MM.1S (cell line): ENCODE data around the gene STIM1.

Experiments used
- CTCF ChIP-seq: fragments of 300-600 bp; sonication (generic); IDR thresholded peaks from 2 replicates; pipeline ENCODE4 v1.5.1; 2016; ENCODE audit warnings: antibody characterized with exemption, low read length, mixed read lengths
- EZH2 ChIP-seq: fragments of 300-600 bp; sonication (generic); optimal IDR thresholded peaks from 2 replicates; pipeline ENCODE3; 2017; ENCODE audit warnings: low read depth, mild to moderate bottlenecking, antibody characterized with exemption, low read length, mixed read lengths

DNA sequence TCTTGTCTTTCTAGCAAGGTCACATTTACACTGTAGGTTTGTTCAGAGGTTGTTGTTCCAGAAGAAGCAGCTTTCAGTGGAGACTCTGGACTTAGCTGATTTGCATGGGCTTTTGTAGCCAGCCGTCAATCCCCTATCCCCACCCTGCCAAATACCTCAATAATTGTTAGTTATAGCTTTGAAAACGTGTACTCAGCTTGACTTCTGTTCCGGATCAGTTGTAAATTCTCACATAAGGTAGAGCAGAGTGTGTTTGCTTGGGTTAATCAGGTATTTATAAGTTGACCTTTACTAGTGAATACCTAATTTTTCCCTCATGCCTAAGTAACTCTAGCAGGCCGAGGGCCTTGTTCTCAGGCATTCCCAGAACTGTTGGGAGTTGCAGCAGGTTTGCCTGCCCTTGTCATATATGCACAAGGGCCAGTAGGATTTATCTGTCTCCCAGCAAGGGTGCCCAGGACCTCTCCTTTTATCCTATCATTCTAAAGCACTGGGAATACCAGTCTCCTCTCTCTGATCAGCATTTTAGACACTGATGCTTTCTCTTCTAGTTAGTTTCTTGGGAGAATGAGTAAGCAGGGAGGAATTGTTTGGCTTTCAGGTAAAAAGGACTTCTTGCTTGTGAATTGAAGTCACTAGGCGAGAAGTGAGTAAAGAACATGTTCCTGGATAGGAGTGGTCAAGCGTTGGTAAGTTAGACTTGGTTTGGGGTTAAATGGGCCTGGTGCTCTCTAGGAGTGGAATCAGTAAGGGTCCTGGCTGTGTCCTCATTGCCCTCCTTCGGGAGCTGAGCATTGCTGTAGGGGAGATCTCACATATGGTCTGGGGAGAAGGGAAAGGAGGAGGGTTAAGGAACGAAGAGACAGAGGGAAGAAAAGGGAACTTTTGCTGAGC is 22.1 kb downstream of the STIM1 start:
- TF ChIP-seq EZH2 = no peak
- TF ChIP-seq CTCF = no peak
